Activated CD4-positive, alpha-beta T cell treated with anti-CD3 and anti-CD28 coated beads for 36 hours (primary cell): ENCODE measurements around the gene EFCAB8. TPM values are rescaled to one million over a fixed set of nuclear protein-coding genes. Genes with fewer than 3 reads are reported as not detected.
"Not testable (repeated sequence)": the region's sequence is repeated elsewhere in the genome, so short reads cannot be mapped to it uniquely, and the experiment has no call there.

Source experiments
- ATAC-seq: fragments of 200-7000 bp; cut with Tn5 transposase; one replicate; pipeline ENCODE4 v1.10.0; 2021; ENCODE audit warnings: mild to moderate bottlenecking, moderate library complexity
- CTCF ChIA-PET: fragments of 350-600 bp; sonication (Branson Sonifier 250); formaldehyde crosslinking; loops from one replicate; lab custom pipeline; 2021; ENCODE audit warnings: antibody characterized with exemption; lab: Charles Lee
- POLR2A ChIA-PET: fragments of 350-600 bp; sonication (Branson Sonifier 250); formaldehyde crosslinking; loops from one replicate; lab custom pipeline; 2021; ENCODE audit warnings: antibody characterized with exemption, inconsistent platforms; lab: Charles Lee
- DNase-seq: peaks from one replicate; pipeline ENCODE4 v3.0.0-alpha.2; 2020
- H3K27ac Mint-ChIP-seq: one replicate; pipeline ENCODE4 v1.8.0; 2021; ENCODE audit warnings: mixed read lengths
- H3K27me3 Mint-ChIP-seq: one replicate; pipeline ENCODE4 v1.8.0; 2021; ENCODE audit warnings: mixed read lengths
- H3K36me3 Mint-ChIP-seq: one replicate; pipeline ENCODE4 v1.8.0; 2021; ENCODE audit warnings: low read depth, mixed read lengths
- H3K4me1 Mint-ChIP-seq: one replicate; pipeline ENCODE4 v1.8.0; 2021; ENCODE audit warnings: mixed read lengths
- H3K4me3 Mint-ChIP-seq: one replicate; pipeline ENCODE4 v1.8.0; 2021; ENCODE audit warnings: mild to moderate bottlenecking, moderate library complexity, mixed read lengths
- H3K9me3 Mint-ChIP-seq: one replicate; pipeline ENCODE4 v1.8.0; 2021; ENCODE audit warnings: low read depth, mixed read lengths
- intact Hi-C, 2 experiments: fragments of 100-400 bp; cut with DNase I in 1 of 2; cut with micrococcal nuclease in 1 of 2; formaldehyde crosslinking; loops; one replicate each; pipeline versions ENCODE4 v1.14.2 to v1.15.1; 2022 to 2024; cut with DNase I, micrococcal nuclease
- total RNA-seq, 2 experiments: library from RNA; stranded (reverse); gene quantifications; one replicate each; pipeline ENCODE4 v1.2.3, GENCODE V29; 2021

EFCAB8 gene
- total RNA-seq, 2 experiments from 2014 or later: 0.37 to 0.40 TPM

DNA sequence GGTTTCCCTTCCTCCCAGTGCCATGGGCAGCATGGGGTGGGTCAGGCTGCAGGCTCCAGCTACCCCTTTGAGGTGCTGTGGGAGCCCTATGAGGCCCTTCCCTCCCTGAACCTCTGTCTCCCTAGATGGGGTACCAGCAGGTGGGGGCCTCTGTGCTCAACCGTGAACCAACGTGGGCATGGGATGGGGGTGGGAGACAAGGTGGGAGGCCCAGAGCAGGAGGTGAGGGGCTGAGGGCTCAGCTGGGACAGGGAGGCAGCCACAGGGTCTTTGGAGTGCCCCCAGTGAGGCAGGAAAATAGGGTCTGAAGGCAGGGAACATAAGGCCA lies 112.2 kb downstream of the EFCAB8 start:
- ATAC-seq: no peak

DNA sequence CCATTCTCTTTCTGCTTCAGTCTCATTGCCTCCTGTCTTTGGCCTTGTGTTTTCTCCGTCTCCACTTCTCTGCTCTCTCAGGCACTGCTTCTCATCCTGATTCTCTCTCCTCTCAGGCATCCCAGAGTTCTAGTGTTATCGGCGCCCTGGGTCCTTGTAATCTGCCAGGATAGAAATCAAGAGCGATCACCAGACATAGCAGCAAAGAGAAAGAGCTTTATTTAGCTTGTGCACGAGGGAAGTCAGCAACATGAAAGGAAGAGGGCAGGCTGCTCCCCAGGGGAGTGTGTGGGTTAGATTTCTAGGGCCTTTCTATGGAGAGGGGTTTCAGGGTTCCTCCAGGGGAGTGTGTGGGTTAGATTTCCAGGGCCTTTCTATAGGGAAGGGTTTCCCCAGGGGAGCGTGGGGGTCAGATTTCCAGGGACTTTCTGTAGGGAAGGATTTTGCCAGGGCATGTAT lies 113.0 kb downstream of the EFCAB8 start:
- ChIA-PET CTCF (interaction anchor here (1.0 to 2.0 kb wide), 4 partner anchors 9 to 70 kb away, joined by 3 to 10 read pairs (median 4); no protein-coding TSS in a partner anchor), POLR2A (interaction anchor here (1.1 kb wide), 1 partner anchor 26 kb away, joined by 4 read pairs; no protein-coding TSS in a partner anchor)
- Mint-ChIP-seq H3K9me3 (peaks cover 8% of the 10 kb centered on the region), H3K36me3 (peaks cover 10% of the 10 kb centered on the region), H3K27ac (no peak overlapping the region), H3K4me3 (no peak overlapping the region), H3K27me3 (no peaks in the 10 kb centered on the region), H3K4me1 (peaks cover 42% of the 10 kb centered on the region)
- DNase-seq (peak; percentile 48), ATAC-seq (peak; percentile 17)
- intact Hi-C loops: loop anchor here in 1 of 2 experiments (1.0 to 5.0 kb wide), 3 partner anchors 26 to 471 kb away; partner anchors contain the start of gene SNTA1

More for the DNA sequence above, 112.2 kb downstream of the EFCAB8 start:
- no peak overlapping the region for H3K4me3 Mint-ChIP-seq
- H3K9me3 Mint-ChIP-seq: peaks cover 2% of the 10 kb centered on the region
- intact Hi-C loops: loop anchor here in 1 of 2 experiments (5.0 kb wide), 2 partner anchors 434 to 471 kb away; partner anchors contain the start of gene SNTA1
- H3K27ac Mint-ChIP-seq: no peak overlapping the region
- H3K4me1 Mint-ChIP-seq: peaks cover 35% of the 10 kb centered on the region
- no peaks in the 10 kb centered on the region for H3K27me3 Mint-ChIP-seq
- no peak for DNase-seq
- ChIA-PET POLR2A (interaction anchor here (0.7 kb wide), 1 partner anchor 26 kb away, joined by 3 read pairs; no protein-coding TSS in a partner anchor), CTCF (interaction anchor here (0.5 to 1.7 kb wide), 2 partner anchors 10 to 39 kb away, joined by 4 read pairs; no protein-coding TSS in a partner anchor)
- peaks cover 7% of the 10 kb centered on the region for H3K36me3 Mint-ChIP-seq

DNA sequence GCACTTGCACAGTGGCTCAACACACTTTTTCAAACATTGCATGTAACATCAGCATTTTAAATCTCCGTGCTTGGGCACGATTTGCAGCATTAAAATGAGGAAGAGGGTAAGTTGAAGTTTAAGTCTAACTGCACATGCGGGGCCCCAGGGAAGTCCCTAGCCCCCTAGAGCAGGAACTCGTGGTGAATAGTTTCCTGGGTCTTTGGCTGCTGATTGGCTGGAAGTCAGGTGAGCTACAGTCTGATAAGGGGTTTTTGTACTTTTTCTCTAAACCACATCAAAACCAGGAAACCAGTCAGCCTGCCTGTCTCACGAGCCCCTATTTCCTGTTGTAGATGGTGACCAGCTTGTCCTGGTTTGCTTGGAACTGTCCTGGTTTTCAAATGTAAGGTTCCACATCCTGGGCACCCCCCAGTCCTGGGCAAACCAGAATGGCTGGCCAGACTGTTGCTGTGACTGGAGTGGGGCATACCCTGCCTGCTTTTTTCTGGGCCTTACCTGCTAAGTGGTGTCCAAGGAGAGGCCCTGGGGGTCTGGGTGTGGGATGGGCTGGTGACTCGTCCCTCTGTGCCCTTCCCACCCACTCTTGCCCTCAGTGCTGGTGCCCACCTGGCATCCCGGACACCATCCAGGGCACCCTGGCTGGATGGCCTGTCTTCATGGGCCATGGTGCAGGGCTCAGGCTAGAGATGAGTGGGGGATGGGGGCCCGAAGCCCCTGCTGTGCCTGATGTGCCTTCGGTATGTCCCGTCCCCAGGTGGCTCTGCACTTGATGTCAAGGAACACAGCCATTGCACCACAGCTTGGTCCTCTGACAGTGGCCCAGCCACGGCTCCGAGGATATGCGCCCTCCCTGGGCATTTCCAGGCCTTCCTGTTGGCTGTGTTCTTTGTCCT lies 113.7 kb downstream of the EFCAB8 start:
- H3K4me3 Mint-ChIP-seq: no peak overlapping the region
- DNase-seq: peak; percentile 88
- no peak overlapping the region for H3K27ac Mint-ChIP-seq
- intact Hi-C loops: loop anchor here in 1 of 2 experiments (1.0 to 5.0 kb wide), 3 partner anchors 27 to 470 kb away; partner anchors contain the start of gene SNTA1
- ChIA-PET CTCF (interaction anchor here (0.6 to 2.0 kb wide), 5 partner anchors 8 to 104 kb away, joined by 3 to 10 read pairs (median 4); no protein-coding TSS in a partner anchor), POLR2A (interaction anchor here (0.6 to 1.1 kb wide), 3 partner anchors 27 to 485 kb away, joined by 3 to 4 read pairs (median 4); no protein-coding TSS in a partner anchor)
- ATAC-seq: peak; percentile 70
- H3K9me3 Mint-ChIP-seq: peaks cover 9% of the 10 kb centered on the region
- H3K27me3 Mint-ChIP-seq: no peaks in the 10 kb centered on the region
- H3K36me3 Mint-ChIP-seq: peaks cover 11% of the 10 kb centered on the region
- peaks cover 46% of the 10 kb centered on the region for H3K4me1 Mint-ChIP-seq

DNA sequence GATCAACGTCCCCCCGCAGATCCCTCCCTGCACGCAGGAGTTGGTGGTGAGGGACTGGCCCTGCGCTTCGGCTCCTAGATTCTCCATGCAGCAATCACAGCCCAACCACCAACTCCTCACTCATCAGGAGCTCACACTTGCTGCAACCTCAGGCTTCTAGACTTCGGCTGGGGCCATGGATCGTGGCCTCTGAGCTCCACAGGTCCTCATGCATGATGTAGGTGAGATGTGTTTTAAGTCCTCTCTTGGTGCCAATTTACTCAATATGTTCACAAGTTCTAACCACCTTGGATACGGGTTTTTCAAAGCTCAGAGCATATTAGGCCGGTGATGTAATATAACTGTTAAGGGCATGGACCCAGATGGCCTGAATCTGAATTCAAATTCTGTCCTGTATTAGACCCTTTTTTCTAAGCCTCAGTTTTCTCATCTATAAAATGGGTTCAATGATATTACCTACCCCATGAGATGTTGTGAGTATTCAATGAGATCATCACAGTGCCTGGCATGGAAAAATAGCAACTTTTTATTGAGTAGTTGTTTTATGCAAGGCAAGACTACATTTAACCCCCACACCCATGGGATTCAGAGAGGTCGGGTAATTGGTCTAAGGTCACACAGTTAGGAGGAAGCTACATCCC lies 114.5 kb downstream of the EFCAB8 start:
- peaks cover 9% of the 10 kb centered on the region for H3K9me3 Mint-ChIP-seq
- ATAC-seq (no peak), DNase-seq (no peak)
- H3K27ac Mint-ChIP-seq: no peak overlapping the region
- peaks cover 11% of the 10 kb centered on the region for H3K36me3 Mint-ChIP-seq
- no peaks in the 10 kb centered on the region for H3K27me3 Mint-ChIP-seq
- no peak overlapping the region for H3K4me3 Mint-ChIP-seq
- intact Hi-C loops: loop anchor here in 1 of 2 experiments (5.0 kb wide), 2 partner anchors 436 to 469 kb away; partner anchors contain the start of gene SNTA1
- H3K4me1 Mint-ChIP-seq: peaks cover 46% of the 10 kb centered on the region
- ChIA-PET POLR2A (interaction anchor here (0.6 to 0.9 kb wide), 3 partner anchors 13 to 484 kb away, joined by 3 to 4 read pairs (median 3); no protein-coding TSS in a partner anchor), CTCF (interaction anchor here (1.1 to 2.7 kb wide), 3 partner anchors 8 to 71 kb away, joined by 3 to 13 read pairs (median 10); no protein-coding TSS in a partner anchor)

DNA sequence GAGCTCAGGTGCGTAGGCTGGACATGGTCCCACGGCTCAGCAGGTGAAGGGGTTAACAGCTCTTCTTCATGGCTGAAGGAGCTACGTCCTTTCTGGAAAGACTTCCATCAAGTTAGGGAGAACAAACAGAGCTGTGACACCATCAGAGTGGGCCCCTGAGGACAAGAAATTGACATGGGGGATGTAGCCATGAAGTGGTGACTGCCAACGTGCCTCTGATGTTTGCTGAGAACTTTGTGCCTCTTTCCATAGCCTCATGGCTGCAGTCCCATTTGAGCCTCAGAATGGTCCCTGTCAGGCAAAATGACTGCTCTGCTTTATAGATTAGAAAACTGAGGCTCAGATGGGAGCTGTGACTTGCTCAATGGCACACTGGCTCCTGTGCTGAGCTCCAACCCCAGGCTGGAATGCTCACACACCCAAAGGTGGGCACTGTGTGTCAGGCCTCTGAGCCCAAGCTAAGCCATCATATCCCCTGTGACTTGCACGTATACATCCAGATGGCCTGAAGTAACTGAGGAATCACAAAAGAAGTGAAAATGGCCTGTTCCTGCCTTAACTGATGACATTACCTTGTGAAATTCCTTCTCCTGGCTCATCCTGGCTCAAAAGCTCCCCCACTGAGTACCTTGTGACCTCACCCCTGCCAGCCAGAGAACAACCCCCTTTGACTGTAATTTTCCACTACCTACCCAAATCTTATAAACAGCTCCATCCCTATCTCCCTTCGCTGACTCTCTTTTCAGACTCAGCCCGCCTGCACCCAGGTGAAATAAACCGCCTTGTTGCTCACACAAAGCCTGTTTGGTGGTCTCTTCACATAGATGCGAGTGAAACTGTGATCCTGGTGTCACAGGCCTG lies 115.7 kb downstream of the EFCAB8 start:
- H3K4me1 Mint-ChIP-seq: peaks cover 46% of the 10 kb centered on the region
- H3K36me3 Mint-ChIP-seq: peaks cover 11% of the 10 kb centered on the region
- H3K27ac Mint-ChIP-seq, H3K4me3 Mint-ChIP-seq, ATAC-seq, H3K9me3 Mint-ChIP-seq, H3K27me3 Mint-ChIP-seq, DNase-seq, POLR2A ChIA-PET: not testable (repeated sequence)
- CTCF ChIA-PET: interaction anchor here (1.0 to 2.7 kb wide), 6 partner anchors 9 to 239 kb away, joined by 3 to 13 read pairs (median 5); partner anchors contain the start of gene SUN5
- intact Hi-C loops: loop anchor here in 1 of 2 experiments (5.0 kb wide), 2 partner anchors 437 to 468 kb away; partner anchors contain the start of gene SNTA1

DNA sequence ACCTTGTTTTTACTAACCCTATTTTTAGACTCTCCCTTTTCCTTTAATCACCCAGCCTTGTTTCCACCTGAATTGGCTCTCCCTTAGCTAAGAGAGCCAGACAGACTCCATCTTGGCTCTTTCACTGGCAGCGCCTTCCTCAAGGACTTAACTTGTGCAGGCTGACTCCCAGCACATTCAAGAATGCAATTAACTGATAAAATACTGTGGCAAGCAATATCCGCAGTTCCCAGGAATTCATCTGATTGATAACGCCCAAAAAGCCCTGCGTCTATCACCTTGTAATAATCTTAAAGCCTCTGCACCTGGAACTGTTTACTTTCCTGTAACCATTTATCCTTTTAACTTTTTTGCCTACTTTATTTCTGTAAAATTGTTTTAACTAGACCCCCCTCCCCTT lies 116.4 kb downstream of the EFCAB8 start:
- H3K9me3 Mint-ChIP-seq, ATAC-seq, H3K27me3 Mint-ChIP-seq, intact Hi-C loops, H3K4me3 Mint-ChIP-seq, DNase-seq, POLR2A ChIA-PET: not testable (repeated sequence)
- Mint-ChIP-seq H3K36me3 (peaks cover 11% of the 10 kb centered on the region), H3K4me1 (peaks cover 46% of the 10 kb centered on the region), H3K27ac (peak overlapping the region; percentile 12)
- CTCF ChIA-PET: interaction anchor here (1.3 to 2.7 kb wide), 3 partner anchors 13 to 30 kb away, joined by 3 to 13 read pairs (median 4); no protein-coding TSS in a partner anchor

DNA sequence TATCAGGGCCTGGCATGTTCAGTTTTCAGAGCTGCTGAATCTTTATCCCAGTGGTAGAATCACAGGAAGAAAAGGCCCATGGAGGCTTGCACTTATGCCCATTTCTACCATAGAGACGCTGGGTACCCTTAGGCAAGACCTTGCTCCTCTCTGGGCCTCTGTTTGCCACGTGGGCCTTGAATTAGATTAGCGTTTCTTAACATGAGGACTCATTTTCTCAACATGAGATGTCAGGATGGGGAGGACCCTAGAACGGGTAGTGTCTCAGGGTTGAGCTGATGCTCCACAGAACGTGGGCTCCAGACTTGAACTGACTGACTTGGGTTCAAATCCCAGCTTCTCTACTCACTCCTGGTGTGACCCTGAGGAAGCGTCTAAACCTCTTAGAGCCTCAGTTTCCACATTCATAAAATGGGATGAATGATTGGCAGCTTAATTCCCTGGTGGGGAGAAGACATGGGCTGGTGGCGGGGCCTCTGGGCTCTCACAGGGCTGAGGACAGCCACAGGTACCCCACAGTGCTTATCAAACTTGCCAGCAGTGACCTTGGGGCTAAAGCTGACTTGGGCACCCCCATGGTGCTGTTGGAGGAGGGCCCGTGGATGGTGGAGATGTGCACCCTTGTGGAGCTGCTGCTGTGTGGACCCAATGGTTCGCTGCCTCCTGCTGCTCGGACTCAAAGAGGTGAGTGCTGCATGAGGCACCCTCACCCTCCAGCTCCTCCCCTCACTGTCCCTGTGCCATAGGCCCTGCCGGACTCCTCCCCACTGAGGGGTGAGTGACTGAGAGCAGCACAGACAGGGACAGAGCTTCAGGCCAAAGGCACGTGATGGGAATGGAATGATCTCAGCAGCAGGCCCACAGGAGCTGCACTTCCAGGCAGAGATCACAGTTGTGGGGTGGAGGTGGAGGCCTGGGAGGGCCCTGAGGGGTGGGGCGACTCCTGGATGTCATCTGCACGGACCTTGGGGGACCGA lies 117.3 kb downstream of the EFCAB8 start:
- H3K4me3 Mint-ChIP-seq: no peak overlapping the region
- peaks cover 9% of the 10 kb centered on the region for H3K9me3 Mint-ChIP-seq

DNA sequence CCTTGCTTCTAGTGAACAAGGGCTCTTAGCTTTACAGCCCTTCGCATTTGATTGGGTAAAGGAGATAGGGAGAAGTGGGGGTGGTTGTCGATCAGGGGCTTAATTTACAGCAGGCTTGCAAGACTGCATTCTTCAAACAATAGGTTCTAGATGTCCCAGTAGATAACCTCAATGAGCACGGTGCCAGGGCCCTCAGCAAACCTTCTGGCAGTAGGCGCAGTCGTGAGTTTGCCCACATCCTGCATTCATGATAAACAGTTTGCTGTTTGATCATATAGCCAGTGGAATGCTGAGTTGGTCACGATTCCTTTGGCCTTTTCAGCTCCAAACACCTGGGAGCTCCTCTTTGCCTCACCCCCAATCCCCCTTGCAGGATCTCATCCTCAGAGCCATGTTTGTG lies 118.0 kb downstream of the EFCAB8 start:
- no peak for ATAC-seq
- DNase-seq: no peak
- intact Hi-C loops: no loop called here
- H3K4me1 Mint-ChIP-seq: peaks cover 46% of the 10 kb centered on the region
- POLR2A ChIA-PET: no interaction called here
- no peak overlapping the region for H3K4me3 Mint-ChIP-seq
- peaks cover 9% of the 10 kb centered on the region for H3K9me3 Mint-ChIP-seq
- H3K27me3 Mint-ChIP-seq: no peaks in the 10 kb centered on the region
- CTCF ChIA-PET: interaction anchor here (0.6 to 3.0 kb wide), 2 partner anchors 28 to 110 kb away, joined by 3 to 13 read pairs; partner anchors contain the start of gene SUN5
- peak overlapping the region; percentile 79 for H3K27ac Mint-ChIP-seq
- peaks cover 11% of the 10 kb centered on the region for H3K36me3 Mint-ChIP-seq

More for the DNA sequence above, 117.3 kb downstream of the EFCAB8 start:
- POLR2A ChIA-PET: interaction anchor here (0.8 kb wide), 1 partner anchor 10 kb away, joined by 3 read pairs; no protein-coding TSS in a partner anchor
- Mint-ChIP-seq H3K4me1 (peaks cover 46% of the 10 kb centered on the region), H3K36me3 (peaks cover 11% of the 10 kb centered on the region), H3K27me3 (no peaks in the 10 kb centered on the region), H3K27ac (peak overlapping the region; percentile 79)
- intact Hi-C loops: no loop called here
- CTCF ChIA-PET: interaction anchor here (0.6 to 3.0 kb wide), 4 partner anchors 17 to 110 kb away, joined by 3 to 13 read pairs (median 8); partner anchors contain the start of gene SUN5
- DNase-seq (no peak), ATAC-seq (no peak)

DNA sequence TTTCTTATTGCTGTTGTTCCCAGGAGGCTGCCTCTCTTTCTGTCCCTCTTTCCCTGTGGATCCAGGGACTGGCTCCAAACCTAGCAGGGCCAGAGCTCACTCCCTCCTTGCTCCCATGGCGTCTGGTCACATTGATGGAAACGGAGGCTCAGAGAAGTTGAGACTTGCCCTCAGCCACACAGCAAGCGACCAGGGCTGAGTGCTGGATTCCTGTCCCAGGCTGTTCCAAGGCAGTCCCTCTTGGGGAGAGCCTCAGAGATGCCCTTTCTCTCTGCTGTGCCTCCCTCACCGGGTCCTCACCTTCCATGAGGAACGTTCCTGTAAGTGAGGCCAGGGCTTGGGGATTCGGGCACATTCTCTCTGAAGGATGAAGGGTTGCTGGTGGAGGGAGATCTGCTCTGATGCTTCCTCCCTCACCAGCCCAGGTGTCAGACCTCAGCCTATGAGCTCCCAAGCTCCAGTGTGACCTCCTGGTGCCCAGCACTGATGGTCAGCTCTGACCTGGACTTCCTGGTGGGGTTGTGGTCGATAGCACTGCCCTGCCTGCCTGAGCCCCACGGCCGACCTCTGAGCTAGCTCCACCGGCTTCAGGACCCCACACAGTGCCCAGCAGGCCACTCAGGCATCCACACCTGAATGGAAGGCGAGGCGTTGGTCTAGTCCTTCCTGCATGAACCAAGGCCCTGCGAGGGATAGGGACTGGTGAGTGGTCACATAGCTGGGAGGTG lies 118.7 kb downstream of the EFCAB8 start:
- Mint-ChIP-seq H3K4me1 (peaks cover 44% of the 10 kb centered on the region), H3K9me3 (peaks cover 9% of the 10 kb centered on the region), H3K36me3 (peaks cover 11% of the 10 kb centered on the region), H3K27ac (no peak overlapping the region), H3K27me3 (no peaks in the 10 kb centered on the region), H3K4me3 (no peak overlapping the region)
- CTCF ChIA-PET: interaction anchor here (0.6 to 3.0 kb wide), 2 partner anchors 27 kb away, joined by 3 to 13 read pairs; partner anchors contain the start of gene SUN5
- ATAC-seq: no peak
- DNase-seq: no peak
- intact Hi-C loops: no loop called here
- POLR2A ChIA-PET: no interaction called here
